Inflammatory macrophage treated with lipopolysaccharide for 1 hour (primary cell): ENCODE data around the gene VASN.
A peak's percentile ranks its signal among the peaks of the same experiment; 100 is the strongest.

Experiments
- DNase-seq, 2 donors: peaks; one replicate each; pipeline ENCODE4 v3.0.0-alpha.2; 2020 to 2022

The VASN gene

DNA sequence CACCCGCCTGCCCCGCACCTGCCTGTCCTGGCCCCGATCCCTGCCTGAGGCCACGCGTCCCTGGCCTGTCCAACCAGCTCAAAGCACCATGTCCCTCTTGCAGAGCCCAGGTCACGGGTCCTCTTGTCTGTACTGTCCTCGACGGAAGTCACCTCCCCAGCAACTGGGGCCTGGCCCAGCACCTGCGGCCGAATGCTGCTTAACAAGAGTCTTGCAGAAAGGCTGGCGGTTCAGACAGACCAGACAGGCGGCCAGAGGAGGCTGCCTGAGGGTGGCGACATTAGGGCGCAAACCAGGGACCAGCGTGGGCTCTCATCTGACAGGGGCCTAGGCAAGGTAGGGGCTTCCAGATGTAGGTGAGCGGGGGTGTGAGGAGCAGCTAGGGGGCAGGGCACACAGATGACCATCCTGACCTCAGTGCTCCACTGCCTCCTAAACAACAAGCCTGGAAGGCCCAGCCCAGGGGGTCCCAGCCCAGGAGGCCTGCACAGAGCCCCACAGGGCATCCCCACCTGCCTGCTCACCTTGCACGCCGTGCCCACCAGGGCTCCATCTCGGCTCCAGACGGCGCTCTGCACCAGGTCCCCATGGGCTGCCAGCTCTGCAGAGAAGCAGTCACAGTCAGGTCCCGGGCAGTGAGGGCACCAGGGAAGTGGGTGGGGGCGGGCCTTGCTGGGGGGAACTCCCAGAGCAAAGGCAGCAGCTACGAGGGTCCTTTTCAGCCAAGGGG lies 33.5 kb downstream of the VASN start:
- DNase-seq = no peak

DNA sequence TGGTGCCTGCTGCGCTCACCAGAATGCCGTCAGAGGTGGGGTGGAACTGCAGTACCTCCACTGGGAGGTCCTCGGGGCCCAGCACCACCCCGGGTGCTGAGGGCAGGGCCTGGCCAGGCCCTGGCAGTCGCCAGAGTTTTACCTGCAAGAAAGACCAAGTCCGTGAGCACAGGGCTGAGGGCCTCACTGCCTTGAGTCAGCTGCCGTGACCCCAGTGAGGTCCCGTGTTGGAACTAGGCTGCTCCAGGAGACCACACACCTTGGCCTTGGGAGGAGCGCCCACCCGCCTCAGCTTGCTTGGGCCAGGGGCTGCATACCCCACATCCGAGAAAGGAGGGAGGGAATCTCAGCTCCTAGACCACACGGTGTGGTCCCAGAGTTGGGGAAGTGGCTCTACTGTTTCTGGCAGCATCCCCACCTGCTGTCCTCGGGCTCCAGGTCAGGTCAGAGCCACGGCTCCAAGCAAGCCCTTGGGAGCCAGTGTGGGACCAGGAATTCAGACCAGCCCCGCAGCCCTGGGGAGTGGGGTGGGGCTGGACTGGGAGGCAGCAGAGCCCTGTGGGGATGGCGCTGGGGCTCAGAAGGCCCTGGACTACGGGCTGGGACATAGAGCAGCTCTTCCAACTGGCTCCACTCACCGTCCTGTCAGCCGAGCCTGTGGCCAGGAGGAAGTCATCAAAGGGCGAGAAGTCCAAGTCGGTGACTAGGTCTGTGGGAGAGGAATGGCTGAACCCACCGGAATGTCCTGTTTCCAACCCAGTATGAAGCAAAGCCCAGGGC lies 36.1 kb downstream of the VASN start:
- DNase-seq = no peak

DNA sequence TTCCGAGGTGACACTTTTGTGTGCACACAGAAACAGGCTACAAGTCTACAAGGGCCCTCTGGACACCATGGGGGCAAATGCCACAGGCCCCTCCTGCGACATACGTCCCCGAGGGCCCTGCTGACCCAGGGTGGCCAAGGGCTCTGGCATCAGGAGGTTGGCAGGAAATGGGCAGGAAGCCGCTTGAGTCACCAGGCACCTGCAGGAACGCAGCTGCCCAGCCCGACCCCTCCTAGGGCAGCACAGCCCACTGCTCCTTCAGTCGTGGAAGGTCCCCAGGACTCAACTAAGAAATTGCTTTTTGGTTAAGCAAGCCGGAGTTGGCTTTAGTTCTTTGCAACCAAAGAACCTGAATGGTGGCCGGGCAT lies 36.7 kb downstream of the VASN start:
- no peak for DNase-seq

DNA sequence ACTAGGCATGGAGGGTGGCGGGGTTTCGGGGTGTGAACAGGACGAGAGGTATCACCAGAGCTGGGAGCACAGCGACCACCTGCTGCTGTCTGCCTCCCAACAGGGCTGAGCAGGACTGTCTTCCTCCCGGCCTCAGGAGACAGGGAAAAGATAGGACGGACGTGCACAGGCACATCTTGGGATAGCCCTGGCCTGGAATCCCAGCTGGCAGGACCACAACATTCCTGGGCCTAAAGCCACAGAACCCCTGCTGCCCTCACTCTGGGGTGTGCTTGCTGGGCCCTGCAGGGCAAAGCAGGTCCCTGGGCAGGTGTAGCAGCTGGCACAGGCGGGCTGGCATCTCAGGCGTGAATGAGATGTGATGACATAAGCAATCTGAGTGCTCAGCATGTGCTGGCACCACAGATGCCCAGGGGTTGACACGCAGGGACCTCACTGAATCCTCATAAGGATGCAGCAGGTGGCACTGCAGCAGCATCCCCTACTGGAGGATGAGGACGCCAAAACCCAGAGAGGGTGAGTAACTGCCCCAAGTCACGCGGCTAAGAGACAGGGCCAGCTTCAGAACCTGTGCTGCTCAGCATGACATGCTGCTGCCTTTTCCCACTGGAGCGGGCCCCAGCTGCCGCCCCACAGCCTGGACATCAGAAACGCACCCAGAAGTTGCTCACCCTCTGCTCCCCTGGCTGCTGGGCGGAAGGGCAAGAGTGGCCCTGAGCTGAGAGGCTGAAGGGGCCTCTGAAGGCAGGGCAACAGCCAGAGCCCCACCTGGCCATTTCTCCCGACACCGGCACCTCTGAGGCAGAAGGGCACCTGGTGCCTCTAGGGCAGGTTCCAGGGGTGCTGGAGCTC lies 37.7 kb downstream of the VASN start:
- no peak for DNase-seq

DNA sequence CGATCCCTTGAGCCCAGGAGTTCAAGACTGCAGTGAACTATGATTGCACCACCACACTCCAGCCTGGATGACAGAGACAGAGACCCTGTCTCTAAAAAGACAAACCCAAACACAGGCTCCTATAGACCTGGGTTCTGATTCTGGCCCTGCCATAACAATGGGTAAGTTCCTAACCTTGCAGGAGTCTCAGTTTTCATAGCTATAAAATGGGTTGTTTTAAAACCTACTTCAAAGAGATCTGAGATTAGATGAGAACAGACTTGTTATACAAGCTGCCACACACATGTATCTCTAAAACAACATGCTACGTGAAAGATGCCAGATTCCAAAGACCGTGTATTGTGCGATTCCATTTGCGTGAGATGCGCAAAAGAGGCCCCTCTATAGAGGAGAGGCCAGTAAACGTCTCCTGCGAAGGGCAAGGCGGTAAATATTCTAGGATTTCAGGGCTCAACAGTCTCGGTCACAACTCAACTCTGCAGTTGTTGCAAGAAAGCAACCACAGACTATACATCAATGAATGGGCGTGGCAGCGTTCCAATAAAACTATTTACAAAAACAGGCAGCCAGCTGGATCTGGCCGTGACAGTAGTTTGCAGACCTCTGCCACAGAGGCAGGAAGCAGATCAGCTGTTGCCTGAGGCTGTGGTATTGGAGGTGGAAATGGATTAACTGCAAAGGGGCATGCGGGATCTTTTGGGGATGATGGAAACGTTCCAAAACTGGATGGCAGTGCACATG lies 38.9 kb downstream of the VASN start:
- no peak for DNase-seq

DNA sequence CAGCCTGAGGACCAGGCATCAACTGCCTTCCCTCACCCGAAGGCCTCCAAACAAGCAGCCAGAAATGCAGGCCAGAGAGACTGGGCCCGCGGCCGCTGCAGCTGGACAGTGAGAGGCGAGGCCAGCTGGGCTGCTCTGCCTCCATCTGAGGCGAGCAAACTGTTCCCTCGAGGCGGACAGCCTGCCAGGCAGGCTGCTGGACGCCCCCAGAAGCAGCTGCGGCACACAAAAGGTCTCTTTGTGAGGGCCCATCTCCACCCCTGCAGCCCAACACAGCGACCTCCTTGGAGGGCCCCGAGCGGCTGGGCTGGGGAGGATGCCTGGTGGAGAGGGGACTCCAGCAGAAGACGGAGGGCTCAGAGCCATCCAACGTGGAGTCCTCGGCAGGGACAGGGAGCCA lies 40.0 kb downstream of the VASN start:
- DNase-seq = no peak

DNA sequence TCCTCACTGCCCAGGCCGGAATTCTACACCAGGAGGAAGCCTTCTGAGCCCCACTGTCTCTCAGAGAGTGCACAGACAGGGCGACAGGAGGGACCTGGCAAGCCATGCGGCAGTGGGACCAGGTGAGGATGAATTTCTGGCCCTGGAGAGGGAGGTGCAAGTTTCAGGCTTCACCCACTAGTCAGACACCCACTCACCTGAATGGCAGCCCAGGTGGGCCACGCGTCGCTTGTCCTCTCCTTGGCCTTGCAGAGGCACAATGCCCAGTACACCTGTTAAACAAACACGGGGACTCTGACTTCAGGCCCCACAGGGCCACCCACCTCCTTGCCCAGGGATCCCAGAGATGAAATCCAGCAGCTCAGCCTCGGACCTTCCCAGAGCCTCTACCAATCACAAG lies 40.5 kb downstream of the VASN start:
- no peak for DNase-seq

DNA sequence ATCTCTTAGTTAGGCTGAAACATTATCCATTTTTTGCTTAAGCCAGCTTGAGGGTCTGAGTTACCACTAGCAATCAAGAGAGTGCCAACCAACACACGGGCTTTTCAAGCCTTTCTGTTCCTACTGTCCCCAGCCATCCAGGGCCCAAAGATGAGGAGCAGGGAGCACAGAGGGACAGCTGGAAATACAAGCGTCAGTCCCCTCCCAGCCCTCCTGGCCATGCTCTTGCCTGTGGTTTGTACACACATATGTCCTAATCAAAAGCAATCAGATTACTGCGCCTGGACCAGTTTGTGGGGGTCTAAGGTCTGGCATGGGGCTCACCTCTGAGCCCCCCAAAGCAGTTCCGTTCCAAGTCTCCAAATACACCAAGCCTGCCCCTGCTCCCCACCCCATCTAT lies 41.2 kb downstream of the VASN start:
- no peak for DNase-seq

DNA sequence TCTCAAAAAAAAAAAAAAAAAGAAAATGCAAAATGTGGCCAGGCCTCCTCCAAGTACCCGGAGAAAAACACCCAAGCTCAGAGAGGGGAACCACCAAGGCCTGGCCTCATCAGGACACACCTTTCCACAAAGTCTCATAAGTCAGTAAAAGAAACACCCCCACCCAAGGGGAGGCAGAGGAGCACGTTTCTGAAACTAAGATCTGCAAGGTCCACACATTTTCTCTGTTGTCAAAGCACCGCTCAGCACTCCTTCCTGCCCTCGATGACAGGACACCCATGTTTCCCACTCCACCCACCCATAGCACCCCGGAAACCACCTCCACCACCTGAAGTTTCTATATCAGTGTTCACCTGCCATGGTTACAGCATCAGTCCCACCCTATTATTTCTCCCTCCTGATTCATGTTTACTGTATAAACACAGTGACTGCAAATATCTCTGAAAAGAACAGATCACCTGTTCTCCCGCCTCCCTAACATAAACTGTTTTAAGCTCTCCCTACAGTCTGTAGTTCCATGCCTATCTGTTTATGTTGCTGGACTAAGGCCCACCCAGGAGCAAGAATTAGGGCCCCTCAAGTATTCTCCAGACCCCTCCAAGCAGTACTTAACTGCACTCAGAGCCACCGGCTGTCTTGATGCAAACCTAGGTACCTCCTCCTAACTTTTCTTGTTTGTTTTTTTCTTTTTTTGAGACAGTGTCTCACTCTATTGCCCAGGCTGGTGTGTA lies 42.7 kb downstream of the VASN start:
- no peak for DNase-seq

DNA sequence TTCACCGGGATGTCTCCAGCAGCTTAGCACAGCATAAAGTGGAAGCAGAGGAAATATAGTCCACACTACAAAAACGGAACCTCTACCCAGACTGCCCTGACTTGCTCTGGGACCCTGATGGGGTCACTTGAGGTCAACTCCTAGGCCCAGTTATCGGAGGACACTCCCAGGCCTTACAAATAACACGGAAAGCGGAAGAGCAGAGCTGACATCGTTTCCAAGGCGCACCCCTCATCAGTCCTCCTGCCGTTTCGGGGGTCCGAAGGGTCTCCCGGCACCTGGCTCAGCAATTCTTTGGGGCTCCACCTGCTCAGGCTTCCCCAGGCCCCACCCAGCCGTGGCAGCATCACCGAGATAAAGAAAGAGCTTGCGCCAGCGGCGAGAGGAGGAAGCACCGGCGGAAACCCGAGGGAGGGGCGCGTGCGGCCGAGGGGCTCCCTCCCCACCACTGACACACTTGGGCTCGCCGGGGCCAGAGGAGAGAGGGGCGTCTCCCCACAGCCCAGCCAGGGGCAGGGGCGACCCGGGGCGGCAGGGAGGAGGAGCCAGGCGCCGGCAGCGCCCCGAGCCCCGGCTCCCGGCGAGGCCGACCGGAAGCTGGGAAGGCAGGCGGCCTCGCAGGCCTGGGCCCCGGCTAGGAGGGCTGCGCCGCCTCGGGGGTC lies 44.0 kb downstream of the VASN start:
- DNase-seq = peak; percentile 82 to 83

DNA sequence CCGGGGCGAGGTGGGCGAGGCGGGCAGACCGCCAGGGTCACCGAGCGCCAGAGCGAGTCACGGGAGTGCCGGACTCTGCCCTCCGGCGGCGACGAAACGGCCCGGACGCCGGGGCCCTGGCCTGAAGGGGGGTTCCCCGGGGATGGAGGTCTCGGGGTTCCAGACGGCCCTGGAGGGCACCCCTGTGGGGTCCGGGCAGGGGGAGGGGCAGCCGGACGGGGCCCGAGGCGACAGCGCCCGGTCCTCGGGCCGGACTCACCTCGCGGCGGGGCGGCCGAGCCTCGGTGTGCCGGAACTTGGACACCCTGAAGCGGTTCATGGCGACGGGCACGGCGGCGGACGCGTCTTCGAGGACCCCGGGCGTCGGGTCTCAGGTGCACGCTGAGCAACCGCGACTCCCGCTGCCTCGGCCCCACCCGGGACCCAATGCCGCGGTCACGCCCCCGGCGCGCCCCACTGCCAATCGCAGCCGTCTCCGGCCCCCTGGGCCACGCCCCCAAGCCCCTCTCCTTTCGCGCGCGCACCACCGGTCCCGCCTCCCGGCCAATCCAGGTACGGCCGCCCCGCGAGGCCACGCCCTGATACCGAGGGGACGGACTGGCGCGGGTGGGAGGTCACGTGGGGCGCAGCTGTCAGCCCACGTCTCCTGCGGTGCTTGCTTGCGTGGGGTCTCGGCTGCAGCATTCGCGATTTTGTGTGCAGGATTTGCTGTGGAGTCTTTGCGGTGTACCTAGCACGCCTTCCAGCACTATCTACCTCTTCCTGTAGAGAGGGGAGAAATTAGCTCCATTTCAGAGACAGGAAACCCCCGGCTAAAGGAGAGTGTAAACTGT lies 44.8 kb downstream of the VASN start, which contains the start of gene CORO7:
CORO7 (minus strand) TSS at position 397 of the 833 bp plus-strand sequence; CDS start at position 319, 78 bp downstream.
- peak; percentile 92 to 96 for DNase-seq

DNA sequence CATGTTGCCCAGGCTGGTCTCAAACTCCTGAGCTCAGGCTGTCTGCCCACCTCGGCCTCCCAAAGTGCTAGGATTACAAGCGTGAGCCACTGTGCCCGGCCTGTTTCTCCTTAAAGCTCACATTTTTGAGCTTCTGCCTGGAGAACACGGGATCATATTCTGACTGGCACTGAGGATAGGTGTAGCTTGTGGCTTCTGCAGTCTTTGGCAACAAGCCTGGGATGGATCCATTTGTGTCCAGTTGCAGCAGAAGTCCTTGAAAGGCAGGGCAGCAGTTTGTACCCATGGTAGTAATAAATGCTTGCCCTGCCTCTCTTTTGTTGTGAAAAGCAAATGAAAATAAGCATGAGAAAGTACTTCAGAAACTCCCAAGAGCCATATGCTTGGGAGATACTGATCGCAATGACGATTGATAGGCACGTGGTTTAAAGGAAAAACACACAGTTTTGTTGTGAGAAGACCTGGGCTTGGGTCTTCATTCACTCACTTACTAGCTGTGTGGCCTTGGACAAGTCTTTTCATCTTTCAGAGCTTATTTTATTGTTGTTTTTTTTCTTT lies 47.8 kb downstream of the VASN start:
- DNase-seq = no peak

DNA sequence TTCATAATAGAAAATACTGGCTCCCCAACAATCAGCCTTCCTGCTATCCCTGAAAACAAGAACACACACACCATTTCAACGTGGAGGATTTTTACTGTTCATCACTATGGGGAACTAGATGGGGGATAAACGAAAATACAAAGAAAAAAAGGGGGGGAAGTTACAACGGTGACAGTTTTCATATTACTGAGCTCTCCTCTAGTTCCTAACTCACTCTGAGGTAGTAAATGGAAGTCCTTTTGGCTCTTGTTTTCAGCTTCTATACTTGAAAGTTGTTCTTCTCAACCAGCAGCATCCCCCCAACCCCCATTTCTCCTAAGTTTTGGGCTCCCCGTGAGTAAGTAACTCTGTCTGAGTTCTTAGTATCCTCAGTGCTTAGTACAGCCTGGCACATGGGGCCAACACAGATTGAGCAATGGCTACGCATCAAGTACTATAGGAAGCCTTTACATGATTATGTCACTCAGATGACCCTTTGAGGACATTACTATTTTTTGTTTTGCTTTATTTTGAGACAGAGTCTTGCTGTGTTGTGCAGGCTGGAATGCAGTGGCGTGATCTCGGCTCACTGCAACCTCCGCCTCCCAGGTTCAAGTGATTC lies 49.0 kb downstream of the VASN start:
- peak in 1 of 2 donors; percentile 45 for DNase-seq

DNA sequence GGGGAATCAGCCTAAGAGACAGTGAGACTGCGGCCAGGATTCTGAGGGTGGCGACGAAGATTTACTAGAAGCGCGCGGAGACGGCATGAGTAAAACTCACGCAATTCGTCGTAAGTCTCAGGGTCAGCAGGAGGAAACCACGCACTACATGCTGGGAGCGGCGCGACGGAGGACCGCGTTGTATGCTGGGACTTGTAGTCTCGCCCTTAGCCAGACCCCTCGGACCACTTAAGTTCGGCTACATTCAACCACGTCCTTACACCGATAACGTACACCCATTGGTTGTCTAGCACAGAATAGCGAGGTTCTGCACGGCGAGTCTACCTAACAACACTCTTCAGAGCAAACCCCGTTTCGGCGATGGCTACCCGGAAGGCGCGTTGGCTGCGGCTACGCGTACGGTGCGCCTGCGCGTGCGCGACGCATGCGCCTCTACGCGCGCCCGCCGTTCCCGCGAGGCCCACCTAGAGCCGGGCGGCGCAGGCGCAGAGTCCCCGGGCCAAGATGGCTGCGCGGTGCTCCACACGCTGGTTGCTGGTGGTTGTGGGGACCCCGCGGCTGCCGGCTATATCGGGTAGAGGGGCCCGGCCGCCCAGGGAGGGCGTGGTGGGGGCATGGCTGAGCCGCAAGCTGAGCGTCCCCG lies 53.9 kb downstream of the VASN start, which contains the start of gene DNAJA3:
DNAJA3 (plus strand) TSS at position 491 of the 643 bp plus-strand sequence; CDS start at position 505, 14 bp downstream.
- peak; percentile 94 to 95 for DNase-seq

DNA sequence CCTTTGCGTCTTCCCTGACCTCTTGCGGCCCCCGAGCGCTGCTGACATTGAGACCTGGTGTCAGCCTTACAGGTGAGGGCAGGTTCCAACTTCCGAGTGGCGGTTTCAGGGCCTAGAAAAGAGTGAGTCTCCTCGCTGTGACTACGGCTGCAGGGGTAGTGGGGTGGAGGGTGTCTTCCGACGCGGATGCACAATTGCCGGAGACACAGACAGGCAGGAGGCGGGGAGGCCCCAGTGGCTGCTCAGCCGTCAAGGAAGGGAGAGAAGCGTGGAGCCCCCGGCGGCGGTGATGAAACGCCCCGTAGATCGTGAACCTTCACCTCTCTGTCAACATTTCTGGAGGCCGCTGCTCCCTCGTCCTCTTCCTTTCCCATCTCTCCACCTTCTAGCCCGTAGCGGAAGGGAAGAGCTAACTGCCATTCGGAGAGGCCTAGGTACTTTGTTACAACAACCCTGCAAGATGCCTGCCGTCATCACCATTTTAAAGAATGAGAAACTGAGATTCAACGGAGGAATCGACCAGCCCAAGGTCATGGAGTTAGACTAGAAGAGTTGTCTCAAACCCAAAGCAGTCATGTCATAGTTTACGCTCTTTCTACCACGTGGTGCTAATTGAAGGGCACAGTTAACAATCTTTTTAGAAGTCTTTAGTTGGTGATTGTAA lies 54.5 kb downstream of the VASN start:
- peak in 1 of 2 donors; percentile 3 for DNase-seq

DNA sequence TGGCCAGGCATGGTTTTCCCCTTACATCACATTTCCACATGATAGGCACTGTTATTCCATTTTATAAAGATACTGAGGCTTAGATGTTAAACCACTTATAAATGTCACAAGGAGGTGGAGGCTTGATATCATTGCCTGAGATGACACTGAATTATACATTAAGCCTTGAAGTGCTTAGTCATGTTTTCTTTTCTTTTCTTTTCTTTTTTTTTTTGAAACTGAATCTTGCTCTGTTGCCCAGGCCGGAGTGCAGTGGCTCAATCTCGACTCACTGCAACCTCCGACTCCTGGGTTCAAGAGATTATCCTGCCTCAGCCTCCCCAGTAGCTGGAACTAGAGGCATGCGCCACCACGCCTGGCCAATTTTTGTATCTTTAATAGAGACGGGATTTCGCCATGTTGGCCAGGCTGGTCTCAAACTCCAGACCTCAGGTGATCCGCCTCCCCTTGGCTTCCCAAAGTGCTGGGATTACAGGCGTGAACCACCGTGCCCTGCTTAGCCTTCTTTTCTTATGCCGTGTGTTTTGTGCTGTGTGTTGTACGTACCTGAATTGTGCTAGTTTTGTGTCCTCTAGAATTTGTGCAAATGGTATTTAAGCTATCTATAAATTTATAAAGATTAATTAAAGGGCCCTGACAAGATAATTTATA lies 55.2 kb downstream of the VASN start:
- no peak for DNase-seq

DNA sequence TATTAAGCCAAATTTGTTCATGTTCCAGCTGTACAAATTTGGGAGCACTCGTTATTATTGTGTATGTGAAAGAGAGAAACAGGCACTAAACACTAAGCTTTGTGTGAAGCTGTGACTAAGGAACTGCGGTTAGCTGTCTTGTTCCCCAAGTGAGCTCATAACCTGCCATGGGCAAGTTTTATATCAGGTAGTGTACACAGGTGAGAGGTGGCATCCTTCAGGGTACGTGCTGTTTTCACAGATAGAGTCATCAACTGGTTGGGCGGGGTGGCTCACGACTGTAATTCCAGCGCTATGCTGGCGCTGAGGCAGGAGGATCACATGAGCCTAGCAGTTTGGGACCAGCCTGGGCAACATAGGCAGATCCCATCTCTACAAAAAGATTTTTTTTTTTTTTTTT lies 56.9 kb downstream of the VASN start:
- no peak for DNase-seq

DNA sequence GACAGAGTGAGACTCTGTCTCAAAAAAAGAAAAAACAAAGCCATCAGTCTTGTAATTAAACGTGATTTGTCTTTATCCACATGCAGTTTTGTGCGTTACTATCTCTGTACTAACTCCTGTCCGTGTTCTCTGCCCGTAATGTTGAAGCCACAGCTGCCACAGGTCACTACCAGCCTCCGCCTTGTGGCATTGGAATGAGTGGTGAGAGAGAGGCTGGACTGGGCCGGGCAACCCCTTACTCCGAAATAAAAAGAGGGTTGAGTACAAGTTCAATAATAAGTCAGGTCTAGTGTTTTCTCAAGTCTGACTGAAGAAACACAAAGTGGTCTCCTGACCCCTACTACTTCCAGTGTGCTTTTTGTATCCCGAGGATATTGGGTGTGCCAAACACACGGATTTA lies 59.4 kb downstream of the VASN start:
- DNase-seq = no peak
